GM18517 (cell line): ENCODE data around the gene NMT2.

ENCODE experiments used
- ATAC-seq: cut with Tn5 transposase; IDR thresholded peaks from one replicate; pipeline ENCODE4 v1.9.1; 2021; ENCODE audit warnings: mild to moderate bottlenecking, moderate library complexity; ENCODE audit not compliant: unreplicated experiment

Gene NMT2

GRCh38 chr10:15097011-15097812 is 71.3 kb downstream of the NMT2 start, which contains the start of gene RPP38:
TSS of gene RPP38 (plus strand) at chr10:15097355. CDS start at chr10:15103315, 5,960 bp downstream.
- peak; percentile 83 for ATAC-seq

DNA sequence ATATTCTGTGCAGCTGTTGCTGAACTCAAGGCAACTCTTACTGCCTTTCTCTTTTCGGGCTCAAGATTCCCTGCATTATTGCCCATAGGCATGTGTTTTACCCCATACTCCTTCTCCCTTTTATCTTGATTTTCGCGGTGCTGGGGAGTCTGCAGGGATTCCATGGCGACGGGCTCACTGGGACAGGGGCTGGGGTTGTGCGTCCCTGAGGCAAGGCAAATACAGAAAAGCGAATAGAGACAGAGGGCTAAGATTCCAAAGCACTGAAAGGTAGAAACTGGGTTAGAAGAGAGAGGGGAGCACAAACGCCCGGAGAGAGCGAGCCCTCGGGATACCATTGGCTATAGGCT is 71.9 kb downstream of the NMT2 start:
- ATAC-seq = peak; percentile 25

- ATAC-seq = no peak
Observed at GRCh38 chr10:15092855-15093408, 75.6 kb downstream of the NMT2 start.

- no peak for ATAC-seq
Observed at GRCh38 chr10:15091418-15091817, 77.1 kb downstream of the NMT2 start.

DNA sequence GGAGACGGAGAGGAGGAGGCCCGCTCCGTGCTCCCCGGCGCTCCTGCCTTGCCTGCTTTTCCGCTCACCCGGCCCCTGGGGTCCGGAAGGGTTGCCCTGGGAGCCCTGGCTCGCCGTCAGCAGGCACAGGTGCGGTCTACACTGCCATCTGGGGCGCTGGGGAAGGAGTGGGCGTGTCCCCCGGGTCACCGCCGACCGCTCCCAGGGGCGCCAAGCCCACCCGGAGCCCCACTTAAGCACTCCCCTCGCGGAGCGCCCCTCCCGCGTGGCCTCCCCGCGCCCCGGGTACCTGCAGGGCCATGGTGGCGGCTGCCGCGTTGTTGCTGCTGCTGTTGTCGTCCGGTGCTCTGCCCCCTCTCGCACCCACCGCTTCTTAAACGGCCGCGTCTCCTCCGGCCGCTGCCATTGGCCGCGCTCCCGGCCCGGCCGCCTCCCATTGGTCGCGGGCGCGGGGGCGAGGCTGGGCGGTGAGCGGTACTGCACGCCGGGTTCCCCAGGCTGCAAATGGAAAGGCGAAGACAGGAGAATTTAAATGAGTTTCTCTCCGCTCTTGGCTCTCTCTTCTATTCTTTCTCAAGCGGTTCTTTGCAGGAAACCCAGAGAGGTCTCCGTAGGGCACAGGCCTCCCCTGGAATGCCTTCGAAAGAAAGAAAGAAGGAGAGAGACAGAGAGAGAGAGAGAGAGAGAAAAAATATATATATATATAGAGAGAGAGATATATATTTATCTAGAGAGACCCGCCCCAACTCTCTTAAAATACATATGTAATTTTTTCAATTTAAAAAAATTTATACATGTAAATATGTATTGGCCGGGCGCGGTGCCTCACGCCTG is 79.8 kb downstream of the NMT2 start, which contains the start of gene ACBD7:
TSS of gene ACBD7 (minus strand) at position 349 of the 834 bp plus-strand sequence. CDS start at position 301, 48 bp downstream.
- peak; percentile 93 for ATAC-seq

DNA sequence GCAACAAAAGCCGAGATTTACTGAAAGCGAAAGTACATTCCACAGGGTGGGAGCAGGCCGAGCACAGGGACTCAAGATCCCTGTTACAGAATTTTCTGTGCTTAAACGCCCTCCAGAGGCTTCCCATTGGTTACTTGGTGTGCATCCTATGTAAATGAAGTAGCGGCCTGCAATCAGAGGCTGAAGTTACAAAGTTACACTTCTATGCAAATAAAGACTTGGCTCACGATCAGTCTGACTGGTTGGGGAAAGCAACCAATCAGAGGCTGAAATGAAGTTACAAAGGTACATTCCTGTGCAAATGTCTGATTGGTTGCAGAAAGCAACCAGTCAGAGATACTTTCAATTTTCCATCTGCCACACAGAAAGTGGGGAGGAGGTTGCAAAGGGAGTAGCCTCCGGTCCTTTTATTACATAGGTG is 84.0 kb downstream of the NMT2 start:
- ATAC-seq = no peak

DNA sequence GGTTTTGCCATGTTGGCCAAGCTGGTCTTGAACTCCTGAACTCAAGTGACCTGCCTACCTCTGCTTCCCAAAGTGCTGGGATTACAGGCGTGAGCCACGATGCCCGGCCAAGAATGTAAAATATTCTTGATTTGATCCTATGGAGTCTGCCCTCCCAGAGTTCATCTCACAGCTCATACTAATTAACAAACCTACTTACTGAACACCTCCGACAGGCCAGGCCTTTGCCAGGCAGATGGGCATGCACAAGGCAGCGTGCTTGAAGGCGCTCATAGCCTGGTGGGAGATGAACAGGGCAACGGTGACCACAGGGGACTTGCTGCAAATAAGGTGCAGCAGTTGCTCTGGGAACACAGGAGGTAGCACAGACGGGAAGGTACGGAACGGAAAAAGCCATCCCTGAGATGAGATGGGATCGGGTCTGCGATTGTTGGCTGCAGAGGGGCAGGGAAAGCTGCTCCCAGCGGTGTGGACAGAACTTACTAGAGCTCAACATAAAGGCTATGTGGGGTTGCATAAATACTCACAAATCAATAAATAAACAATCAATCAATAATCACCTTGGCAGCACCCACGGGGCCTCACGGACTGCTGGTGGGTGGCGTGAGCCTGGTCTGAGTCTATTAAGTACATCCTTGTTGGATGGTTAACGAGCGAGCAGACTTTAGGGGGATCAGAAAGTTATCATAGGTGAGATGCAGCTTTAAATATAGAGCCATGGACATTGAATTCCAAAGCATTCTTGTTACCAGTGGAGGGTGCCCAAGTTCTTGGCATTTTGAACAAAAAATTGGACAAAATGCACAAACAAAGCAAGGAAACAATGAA is 84.6 kb downstream of the NMT2 start:
- ATAC-seq = no peak

GRCh38 chr10:15075421-15075820 is 93.1 kb downstream of the NMT2 start:
- ATAC-seq = no peak

- ATAC-seq = no peak
Observed at GRCh38 chr10:15072358-15072757, 96.1 kb downstream of the NMT2 start.

DNA sequence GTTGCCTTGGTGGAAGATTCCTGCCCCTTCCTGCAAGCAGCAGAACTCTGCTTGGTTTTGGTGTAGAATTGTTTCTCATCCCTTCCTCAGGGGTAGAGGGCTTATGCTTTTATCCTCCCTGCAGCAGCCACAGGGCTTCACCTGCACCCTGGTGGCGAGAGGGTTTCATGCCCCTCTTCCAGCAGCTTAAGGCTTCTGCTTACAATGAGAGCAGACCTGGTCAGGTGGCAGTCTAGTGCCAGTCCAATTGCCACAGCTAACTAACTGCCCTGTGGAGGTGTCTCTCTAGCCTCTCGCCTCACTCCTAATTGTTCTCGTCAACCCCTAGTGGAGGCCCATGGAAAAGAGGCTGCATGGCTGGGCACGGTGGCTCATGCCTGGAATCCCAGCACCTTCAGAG is 99.3 kb downstream of the NMT2 start:
- ATAC-seq = no peak

DNA sequence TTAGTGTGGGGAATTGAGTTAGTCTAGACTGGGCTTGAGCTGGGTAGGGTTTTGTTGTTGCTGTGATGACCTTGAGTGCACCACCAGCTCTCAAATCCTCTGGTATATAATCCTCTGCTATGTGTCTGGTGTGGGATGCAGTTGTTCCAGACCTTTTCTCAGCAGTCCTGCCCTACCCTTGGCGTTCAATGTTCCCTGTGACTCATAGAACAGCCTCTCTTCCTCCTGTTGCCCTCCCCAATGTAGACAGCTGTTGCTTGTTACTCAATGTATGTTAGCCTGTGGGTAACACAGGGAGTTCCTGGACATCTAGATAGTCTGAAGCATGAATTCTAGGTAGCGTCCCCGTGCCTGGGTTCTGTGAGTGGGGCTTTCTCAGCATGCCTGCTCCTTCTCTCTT is 99.7 kb downstream of the NMT2 start:
- ATAC-seq = no peak

DNA sequence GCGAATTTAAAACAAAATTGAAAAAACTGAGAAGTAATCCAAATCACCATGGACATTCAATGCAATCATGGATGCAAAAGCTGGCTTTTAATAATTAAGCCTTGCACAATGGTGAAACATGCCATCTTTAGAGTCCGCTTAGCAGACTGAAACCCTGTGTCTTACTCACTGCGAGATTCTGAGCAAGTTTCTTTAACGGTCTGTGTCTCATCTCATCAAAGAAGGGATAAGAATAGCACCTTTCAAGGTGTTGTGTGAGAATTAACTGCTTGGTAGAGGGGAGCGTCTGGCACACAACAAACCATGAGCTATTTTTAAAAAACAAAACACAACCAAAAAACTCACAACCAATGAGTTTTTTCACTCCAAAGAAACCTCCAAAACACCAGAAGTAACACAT is 101.3 kb downstream of the NMT2 start:
- no peak for ATAC-seq

- ATAC-seq = no peak
Observed at GRCh38 chr10:15060638-15061037, 107.9 kb downstream of the NMT2 start.

DNA sequence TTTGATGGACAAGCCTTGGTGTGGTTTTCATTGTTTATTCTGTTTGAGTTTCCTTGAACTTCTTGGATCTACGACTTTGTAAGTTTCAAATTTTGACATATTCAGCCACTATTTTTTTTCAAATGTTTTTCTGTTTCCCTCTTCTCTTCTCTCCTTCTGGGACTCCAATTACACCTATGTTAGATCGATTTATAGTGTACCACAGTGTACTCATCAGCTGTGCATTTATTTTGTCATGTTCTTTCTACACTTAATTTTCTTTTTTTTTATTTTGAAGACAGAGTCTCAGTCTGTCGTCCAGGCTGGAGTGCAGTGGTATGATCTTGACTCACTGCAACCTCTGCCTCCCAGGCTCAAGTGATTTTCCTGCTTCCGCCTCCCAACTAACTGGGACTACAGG is 108.6 kb downstream of the NMT2 start:
- no peak for ATAC-seq

DNA sequence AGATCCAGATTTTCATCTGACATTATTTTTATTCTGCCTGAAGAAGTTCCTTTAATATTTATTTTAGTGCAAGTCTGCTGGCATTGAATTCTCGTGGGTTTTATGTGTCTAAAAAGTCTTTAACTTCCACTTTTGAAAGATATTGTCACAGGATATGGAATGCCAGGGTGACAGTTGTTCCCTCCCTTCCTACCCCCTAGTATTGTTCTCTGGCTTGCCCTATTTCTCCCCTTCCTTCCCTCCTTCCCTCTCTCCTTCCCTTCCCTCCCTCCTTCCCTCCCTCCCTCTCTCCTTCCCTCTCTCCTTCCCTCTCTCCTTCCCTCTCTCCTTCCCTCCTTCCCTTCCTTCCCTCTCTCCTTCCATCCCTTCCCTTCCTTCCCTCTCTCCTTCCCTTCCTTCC is 109.8 kb downstream of the NMT2 start:
- no peak for ATAC-seq
